GM21825 (cell line): ENCODE data around the gene ANKRD55.
"Not testable (repeated sequence)": the region's sequence is repeated elsewhere in the genome, so short reads cannot be mapped to it uniquely, and the experiment has no call there.

Experiments
- ATAC-seq: cut with Tn5 transposase; IDR thresholded peaks from one replicate; pipeline ENCODE4 v1.9.1; 2021; ENCODE audit warnings: mild to moderate bottlenecking, moderate library complexity; ENCODE audit not compliant: unreplicated experiment

ANKRD55 gene

DNA sequence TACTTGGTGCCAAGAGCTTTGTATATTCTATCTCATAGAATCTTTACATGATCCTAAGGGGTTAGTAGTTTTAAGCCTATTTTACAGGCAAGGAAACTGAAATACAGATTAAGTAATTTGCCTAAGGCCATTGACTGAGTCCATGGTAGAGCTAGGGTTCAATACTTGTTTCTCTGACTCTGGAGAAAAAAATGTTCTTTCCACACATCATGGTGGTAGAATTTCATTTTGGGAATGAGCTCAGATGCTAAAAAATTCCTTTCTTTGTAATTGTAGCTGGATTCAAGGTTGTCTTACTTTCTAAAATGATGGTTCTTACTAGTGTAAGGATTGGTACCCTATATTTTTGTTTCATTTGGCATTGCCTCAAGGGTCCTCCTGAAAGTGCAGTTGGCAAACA lies 86.0 kb downstream of the ANKRD55 start:
- ATAC-seq: no peak

DNA sequence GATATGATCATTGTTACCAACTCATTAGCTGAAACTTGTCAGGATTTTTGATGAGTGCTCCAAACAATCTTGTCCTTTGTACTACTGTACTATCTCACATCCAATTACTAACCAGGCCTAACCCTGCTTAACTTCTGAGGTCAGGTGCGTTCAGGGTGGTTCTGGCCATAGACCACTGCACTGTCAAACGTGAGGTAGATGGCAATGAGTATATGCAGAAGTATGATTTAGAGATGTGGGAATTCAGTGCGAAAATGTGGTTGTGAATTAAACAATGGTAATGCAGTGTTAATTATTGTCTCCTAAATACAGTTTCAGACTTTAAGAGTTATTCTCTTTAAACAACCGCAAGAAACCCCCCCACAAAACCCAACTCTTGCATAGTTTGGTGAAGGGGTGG lies 86.5 kb downstream of the ANKRD55 start:
- ATAC-seq: no peak

DNA sequence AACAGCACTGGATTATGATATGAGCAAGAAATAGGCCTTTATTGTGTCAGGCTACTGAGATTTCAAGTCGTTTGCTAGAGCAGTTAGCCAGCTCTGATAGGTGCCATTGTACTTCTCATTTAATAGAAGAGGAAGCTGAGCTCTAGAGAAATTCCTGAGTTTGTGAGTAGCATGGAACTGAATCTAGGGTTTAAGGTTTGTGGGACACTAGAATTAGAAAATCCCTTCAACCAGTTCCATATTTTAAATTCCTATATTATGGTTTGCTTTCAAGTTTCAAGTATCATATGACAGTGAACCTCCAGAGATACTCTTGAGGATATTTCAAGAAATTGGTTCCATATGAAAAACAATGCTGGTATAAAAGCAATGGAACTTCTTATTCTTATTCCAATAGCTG lies 87.6 kb downstream of the ANKRD55 start:
- ATAC-seq: no peak

DNA sequence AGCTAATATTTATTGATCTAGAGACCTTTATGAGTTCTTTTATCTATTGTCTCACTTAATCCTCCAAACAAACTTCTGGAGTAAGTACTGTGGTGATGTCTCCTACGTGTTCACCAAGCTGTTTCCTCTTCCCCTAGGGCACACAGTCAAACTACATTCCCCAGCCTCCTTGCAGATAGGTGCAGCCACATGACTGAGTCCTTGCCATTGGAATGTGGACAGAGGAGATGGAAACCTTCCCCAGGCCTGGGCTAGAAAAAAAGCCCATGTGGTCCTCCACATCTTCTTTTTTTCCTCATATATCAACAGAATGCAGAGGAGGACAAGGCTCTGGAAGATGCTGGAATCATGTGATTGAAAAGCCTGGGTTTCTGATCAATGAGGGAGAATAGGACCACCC lies 88.0 kb downstream of the ANKRD55 start:
- no peak for ATAC-seq

DNA sequence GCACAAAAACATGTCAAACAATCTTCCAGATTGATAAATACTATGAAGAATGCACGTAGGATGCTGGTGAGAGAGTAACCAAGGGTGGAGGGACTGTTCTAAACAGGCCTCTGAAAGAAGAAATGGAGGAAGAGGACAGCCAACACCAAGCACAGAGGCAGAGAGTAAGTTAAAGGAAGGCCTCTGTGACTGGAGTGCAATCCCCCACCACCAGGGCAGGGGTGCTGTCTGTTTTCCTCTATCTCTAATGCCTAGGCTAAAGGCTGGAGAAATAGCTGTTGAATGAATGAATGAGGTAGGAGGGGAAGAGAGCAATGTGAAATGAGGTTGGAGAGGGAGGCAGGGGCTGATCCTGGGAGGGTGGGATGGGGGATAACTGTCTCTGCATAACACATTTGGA lies 88.9 kb downstream of the ANKRD55 start:
- ATAC-seq: no peak

DNA sequence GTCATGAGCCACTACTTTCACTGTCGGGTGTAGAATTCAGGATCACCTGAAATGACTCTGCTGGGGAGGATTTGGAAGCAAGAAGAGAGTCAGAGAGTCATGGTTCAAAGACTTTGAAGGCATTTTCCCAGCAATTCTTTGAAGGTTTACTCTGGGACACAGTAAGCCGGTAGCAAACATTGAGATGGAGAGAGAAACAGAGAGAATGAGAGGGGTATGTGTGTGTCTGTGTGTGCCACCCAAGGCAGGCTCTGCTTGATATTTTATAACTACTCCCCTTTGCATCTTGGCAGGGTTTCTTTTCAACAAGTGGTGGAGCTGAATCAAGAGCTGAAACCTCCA lies 89.8 kb downstream of the ANKRD55 start:
- ATAC-seq: no peak

DNA sequence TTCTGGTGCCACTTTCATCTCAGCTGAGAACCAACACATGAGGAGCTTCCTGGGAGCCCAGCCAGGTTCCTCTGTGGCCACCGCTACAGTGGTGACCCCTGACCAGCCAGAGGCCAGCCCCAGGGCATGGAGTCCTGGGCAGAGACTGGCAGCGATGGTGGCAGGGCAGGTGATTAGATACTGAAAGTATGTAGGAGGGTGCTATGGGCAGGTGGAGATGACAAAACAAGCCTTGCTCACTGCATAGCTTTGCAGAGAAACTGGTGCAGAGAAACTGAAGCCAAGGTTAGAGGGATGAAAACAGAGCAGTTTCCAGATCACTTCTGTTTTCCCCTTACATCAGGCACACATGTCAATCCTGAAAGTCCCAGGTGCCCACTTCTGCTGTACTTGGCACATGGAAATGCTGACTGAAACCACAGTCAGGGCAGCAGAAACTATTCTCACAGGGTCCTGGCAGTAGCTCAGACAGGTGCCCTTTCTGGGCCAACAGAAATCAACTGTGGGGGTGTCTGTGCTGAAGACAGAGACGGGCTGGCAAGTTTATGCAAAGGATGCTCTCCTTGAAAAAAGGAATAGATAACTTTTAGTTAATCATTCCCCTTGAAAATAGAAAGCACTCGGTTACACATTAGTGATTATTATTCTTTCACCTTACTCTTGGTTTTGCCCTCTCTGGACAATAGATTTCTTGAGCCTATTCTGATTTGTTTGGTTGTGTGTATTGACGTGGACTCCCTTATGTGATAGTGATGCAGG lies 90.3 kb downstream of the ANKRD55 start:
- ATAC-seq: peak; percentile 81

DNA sequence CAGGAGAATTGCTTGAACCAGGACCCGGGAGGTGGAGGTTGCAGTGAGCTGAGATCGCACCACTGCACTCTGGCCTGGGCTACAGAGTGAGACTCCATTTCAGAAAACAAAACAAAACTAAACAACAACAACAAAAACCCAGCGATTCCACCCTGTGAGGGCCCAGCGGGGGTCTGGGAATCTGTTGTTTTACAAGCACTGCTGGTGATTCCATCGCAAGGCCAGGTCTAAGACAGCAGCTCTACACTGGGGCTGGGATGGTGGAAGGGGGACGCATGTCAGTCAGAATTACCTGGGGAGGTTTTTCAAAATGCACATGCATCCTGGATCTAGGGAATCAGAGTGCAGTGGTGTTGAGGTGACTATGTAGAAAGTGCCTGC lies 90.9 kb downstream of the ANKRD55 start:
- ATAC-seq: no peak

DNA sequence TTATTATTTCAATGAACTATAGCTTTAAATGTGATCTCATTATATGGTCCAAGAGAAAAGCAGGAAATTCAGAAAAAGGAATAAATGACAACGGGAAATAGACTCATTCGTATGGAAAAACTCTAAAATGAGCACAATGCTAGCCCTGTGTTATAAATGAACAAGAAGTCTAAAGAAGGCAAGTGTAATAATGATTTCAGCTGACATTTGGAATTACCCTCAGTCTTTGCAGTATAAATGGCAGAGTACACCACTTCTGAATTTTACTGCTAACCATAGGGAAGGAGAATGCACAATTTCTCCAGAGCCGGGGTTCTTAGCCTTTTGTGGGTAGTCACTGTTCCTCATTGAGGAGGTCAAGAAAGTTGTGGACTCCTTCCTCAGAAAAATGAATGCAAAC lies 93.1 kb downstream of the ANKRD55 start:
- no peak for ATAC-seq

DNA sequence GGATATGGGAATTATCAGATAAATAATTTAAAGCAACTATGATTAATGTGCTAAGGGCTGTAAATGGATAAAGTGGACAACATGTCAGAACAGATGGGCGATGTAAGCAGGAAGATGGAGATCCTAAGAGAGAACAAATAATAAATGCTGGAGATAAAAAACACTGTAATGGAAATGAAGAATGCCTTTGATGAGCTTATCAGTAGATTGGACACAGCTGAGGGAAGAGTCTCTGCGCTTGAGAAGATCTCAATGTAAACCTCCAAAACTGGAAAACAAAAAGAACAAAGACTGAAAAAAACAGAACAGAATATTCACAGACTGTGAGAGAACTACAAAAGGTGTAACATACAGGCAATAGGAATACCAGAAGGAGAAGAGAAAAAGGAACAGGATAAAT lies 102.5 kb downstream of the ANKRD55 start:
- ATAC-seq: no peak

DNA sequence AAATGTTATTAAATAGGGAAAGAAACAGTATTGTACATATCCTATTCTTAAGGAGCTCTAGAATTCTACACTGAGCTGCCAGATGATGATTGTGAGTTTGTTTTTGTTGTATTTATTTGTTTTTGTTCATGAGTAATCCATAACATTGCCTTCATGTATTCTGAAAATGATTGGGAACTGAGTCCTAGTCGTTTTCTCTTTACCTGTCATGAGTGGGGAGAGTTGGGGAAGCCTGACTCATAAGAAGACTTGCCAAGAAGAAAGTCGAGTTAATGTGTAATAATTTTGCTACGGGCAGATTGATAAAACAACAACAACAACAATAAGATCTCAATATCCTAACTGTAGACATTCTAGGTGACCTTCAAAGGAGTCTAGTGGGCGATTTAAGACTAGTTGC lies 103.8 kb downstream of the ANKRD55 start:
- no peak for ATAC-seq

DNA sequence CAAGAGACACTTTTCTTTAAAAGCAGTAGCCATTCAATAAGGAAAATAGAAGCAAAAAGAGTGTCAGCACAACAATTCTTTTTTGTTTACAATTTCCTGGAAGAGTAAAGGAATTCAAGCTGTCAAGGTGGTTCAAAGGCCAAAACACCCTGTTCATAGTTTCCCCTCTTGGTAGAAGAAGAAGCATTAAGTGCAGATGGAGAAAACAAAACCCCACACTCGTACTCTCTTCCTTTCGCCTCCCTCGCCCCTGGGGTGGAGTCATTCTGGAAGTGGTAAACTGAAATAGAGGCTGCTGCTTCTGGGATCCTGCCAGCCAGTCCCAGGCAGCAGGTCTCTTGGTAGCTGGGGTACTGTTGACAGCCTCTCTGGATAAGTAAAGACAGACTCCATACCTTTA lies 105.0 kb downstream of the ANKRD55 start:
- ATAC-seq: no peak

DNA sequence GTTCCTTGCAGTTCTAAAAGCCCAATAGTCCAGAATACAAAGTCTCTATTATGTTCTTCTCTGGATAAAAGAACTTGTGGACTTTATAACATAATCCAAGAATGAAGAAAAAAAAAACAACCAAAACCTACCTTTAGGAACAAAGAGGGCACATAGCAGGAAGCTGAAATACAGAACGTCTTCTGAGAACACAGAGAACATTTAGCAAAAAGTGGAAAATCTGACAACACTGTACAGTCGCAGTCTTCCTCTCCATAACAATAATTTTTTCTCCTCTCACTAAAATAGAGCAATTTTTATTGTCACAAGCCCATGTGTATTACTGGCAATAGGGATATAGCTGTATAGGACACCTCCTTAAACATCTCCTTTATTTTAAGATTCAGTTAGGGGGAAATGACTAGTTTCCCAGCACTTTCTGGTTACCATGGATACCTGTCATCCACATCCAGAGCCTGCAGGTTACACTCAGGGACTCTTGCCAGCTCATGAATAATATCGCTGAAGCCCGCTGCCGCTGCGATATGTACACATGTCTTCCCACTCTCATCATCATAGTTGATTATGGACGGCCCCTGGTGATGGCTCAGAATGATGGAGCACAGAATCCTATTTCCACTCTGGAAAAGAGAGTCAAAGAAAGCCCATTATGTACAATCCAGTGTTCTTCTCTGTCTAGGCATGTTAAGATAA lies 106.5 kb downstream of the ANKRD55 start:
- no peak for ATAC-seq

DNA sequence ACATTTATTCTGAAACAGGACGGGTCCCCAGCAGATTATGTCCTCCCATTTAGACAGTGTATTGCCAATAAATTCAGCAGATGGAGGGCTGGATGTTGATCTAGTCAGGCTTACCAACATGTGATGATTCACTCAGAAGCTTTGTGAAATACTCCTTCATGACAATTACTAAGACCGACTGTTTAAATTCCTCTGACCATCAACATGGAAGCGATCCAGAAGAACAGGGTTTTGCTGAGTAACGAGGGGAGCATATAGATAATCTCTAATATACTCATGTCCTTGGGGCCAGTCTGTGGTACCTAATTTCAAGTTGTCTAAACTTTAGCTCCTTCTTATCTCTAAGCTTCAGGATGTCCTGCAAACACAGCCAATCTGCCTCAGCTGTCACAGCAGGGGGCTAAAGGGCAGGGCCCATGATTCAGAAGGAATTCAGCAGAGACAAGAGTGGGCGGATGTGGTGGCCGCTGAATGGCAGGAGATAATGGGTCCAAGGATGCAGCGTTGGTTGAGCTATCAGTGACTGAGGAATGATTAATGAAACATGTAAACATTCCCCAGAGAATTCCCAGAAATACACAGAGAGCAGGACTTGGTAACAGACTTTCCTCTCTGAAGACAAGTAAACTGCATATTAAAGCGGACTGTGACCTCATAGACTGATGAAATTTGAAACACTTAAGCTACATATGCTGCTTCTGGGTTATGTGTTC lies 109.4 kb downstream of the ANKRD55 start:
- no peak for ATAC-seq

DNA sequence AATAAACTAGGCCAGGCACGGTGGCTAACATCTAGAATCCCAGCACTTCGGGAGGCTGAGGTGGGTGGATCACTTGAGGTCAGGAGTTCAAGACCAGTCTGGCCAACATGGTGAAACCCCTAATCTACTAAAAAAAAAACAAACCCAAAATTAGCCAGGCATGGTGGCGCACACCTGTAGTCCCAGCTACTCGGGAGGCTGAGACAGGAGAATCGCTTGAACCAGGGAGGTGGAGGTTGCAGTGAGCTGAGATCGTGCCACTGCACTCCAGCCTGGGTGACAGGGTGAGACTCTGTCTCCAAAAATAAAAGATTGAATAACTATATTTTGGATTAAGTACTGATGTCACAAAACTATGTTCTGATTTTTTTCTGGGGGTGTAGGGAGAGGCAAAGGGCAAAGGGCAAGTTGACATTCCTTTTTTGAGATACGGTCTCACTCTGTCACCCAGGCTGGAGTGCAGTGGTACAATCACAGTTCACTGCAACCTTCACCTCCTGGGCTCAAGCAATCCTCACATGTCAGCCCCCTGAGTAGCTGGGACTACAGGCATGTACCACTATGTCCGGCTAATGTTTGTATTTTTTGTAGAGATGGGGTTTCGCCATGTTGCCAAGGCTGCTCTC lies 110.7 kb downstream of the ANKRD55 start:
- ATAC-seq: not testable (repeated sequence)

DNA sequence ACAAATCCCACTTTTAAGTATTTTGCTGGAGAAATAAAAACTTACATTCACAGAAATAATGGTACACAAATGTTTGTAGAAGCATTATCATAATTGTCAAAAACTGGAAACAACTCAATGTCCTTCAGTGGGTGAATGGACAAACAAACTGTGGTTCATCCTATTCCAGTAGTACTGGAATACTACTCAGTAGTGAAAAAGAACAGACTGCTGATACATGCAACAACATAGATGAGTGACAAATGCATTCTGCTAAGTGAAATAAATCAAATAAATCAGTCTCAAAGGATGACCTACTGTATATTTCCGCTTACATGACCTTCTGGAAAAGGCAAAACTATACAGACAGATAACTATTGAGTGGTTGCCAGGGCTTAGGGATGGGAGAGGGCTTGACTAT lies 114.1 kb downstream of the ANKRD55 start:
- ATAC-seq: no peak

DNA sequence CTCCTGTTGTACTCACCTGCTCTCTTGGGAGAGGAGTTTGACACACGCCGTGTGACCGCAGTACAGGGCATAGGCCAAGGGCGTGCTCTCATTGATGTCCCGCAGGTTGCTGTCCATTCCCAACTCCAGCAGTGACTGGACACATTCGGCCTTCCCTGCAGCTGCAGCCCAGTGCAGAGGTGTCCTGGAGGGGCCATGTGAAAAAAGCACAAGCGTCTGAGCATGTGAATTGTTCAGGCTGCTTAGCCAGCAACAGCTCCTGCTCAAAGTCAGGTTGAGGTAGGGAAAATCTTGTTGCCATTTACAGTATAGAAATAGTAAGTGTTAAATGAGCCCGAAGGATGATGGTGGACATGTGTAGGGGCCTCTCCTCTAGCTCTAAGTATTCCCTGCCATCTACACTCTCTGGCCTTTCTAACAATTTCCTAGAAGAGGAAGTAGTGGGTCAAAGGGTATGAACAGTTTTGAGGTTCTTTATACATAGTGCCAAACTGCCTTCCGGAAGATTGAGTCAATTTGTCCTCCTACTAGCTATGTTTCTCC lies 116.5 kb downstream of the ANKRD55 start:
- ATAC-seq: no peak

DNA sequence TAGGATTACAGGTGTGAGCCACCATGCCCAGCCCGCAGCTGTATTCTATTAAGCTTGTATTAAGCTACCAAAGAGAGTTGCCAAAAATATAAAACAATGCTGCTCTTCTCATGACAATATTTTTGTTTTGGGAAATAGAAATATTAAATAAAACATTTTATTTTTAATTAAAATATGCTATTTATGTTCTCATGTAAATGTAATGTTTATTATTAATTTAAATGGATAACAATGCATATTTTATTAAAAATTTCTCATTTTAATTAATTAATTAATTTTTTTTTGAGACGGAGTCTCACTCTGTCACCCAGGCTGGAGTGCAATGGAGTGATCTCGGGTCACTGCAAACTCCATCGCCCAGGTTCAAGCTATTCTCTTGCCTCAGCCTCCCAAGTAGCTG lies 117.5 kb downstream of the ANKRD55 start:
- no peak for ATAC-seq

DNA sequence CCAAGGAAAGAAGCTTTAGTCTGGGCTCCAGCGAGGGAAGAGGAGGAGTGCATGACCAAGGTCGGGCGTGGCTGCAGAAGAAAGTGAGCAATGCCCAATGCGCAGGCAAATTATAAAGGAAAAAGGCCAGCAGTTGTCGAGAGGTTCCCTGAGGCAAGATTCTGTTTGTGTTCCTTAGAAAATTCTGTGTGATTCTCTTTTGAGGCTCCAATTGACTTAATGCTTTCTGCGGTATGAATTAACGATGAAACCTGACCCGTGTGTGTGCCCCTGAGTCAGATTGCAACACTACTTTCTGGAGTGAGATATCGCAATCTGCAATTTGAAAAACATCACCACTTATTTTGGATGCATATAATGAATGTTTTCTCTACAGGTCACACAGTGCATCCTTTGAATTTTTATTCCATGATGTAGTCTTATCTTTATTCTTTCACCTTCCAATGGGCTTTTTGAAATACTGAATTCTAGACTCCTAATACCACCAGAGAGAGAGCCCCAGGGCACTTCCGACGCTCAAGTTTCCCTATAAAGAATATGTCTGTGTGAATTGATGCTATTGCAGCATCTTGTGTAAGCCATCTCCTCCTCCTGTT lies 120.5 kb downstream of the ANKRD55 start:
- ATAC-seq: no peak

DNA sequence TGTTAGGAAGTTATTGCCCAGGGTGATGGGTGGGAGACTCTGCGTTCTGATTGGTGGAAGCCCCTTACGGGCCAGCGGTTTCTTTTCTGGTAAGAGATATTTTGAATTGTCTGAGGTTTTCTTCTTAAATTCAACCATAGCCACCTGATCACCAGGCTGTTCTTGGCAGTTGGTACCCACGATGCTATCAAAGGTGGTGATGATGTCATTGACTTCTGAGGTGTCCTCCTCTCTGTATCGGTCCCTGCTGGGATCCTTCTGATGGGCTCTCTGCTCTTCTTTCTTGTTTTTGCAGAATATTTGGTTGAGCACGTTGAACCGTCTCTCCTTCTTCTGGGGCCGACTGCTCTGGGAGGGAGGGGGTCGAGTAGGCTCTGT lies 121.7 kb downstream of the ANKRD55 start:
- no peak for ATAC-seq
